Thyroid gland (tissue), 4 donors: Measurements from ENCODE around the gene SPTB. TPM values are rescaled to one million over a fixed set of nuclear protein-coding genes. Genes with fewer than 3 reads are reported as not detected.

ENCODE experiments used
- DNase-seq, 2 donors: peaks; one replicate each; pipeline ENCODE4 v3.0.0-alpha.2; 2019
- H3K27ac ChIP-seq, 3 donors: fragments of 200-600 bp; sonication (generic); 1 replicate in 2 of 3; 2 replicates in 1 of 3; pipeline ENCODE4 v1.5.1; 2016 to 2019; ENCODE audit warnings: mild to moderate bottlenecking in 1 of 3, moderate library complexity in 1 of 3
- H3K27me3 ChIP-seq: fragments of 200-600 bp; sonication (generic); one replicate; pipeline ENCODE4 v1.5.1; 2019
- H3K36me3 ChIP-seq, 2 donors: fragments of 200-600 bp; sonication (generic); one replicate each; pipeline ENCODE4 v1.5.1; 2016 to 2019
- H3K4me1 ChIP-seq, 2 donors: fragments of 200-600 bp; sonication (generic); one replicate each; pipeline ENCODE4 v1.5.1; 2017 to 2019
- H3K4me3 ChIP-seq, 3 donors: fragments of 200-600 bp; sonication (generic); replicated peaks in 1 of 3; 1 replicate in 2 of 3; 2 replicates in 1 of 3; pipeline ENCODE4 v1.5.1; 2016; ENCODE audit warnings: mild to moderate bottlenecking in 1 of 3
- H3K9me3 ChIP-seq: fragments of 200-600 bp; sonication (generic); one replicate; pipeline ENCODE4 v1.5.1; 2017
- CTCF ChIP-seq, 6 experiments: fragments of 200-600 bp in 3 of 6; fragments of 450-650 bp in 3 of 6; sonication (generic) in 3 of 6; IDR thresholded peaks; one replicate each; pipeline ENCODE4 v1.5.1; 2016 to 2019; ENCODE audit warnings: antibody characterized with exemption in 6 of 6, mild to moderate bottlenecking in 2 of 6, inconsistent platforms in 1 of 6, moderate library complexity in 1 of 6
- POLR2A ChIP-seq, 2 donors: fragments of 450-650 bp; IDR thresholded peaks; one replicate each; pipeline ENCODE4 v1.6.1; 2017; ENCODE audit warnings: antibody characterized with exemption in 2 of 2, mild to moderate bottlenecking in 2 of 2, moderate library complexity in 1 of 2
- WGBS, 2 donors: methylation state at CpG; one replicate each; pipeline ENCODE4 v1.1.5; 2017; 5-methylcytosine and 5-hydroxymethylcytosine counted together
- intact Hi-C: fragments of 100-400 bp; cut with DNase I; formaldehyde crosslinking; loops from one replicate; pipeline ENCODE4 v1.15.1; 2023
- total RNA-seq, 4 donors: library from RNA; depleted of rRNA; stranded (reverse); fragments of >200 nt; gene quantifications; one replicate each; pipeline ENCODE4 v1.2.3, GENCODE V29; 2016

SPTB gene
- total RNA-seq, 4 donors from 2014 or later: 0.33 to 1.9 (median 0.61) TPM

- Histone ChIP-seq H3K27me3 (no peaks in the 10 kb centered on the region), H3K36me3 (no peaks in the 10 kb centered on the region), H3K4me1 (peaks cover 32 to 48% of the 10 kb centered on the region in 2 donors), H3K4me3 (no peak overlapping the region), H3K27ac (peak overlapping the region in 2 of 3 donors; percentile 35 to 39), H3K9me3 (no peaks in the 10 kb centered on the region)
- intact Hi-C loops: no loop called here
- 45 to 49% methylated on average over 18 of the region's 18 CpGs for WGBS, 2 donors
- no peak for TF ChIP-seq POLR2A (IDR thresholded peaks at IDR 0.05)
- TF ChIP-seq CTCF (IDR thresholded peaks at IDR 0.05): no peak
- DNase-seq: peak; percentile 51 to 60
Observed at GRCh38 chr14:64708148-64709004, 171.3 kb downstream of the SPTB start.

- H3K36me3 ChIP-seq: no peaks in the 10 kb centered on the region
- 73 to 80% methylated on average over 7 of the region's 7 CpGs for WGBS, 2 donors
- H3K9me3 ChIP-seq: no peaks in the 10 kb centered on the region
- no peaks in the 10 kb centered on the region for H3K27me3 ChIP-seq
- H3K4me1 ChIP-seq: peaks cover 36 to 54% of the 10 kb centered on the region in 2 donors
- DNase-seq: no peak
- intact Hi-C loops: no loop called here
- no peak overlapping the region for H3K4me3 ChIP-seq
- H3K27ac ChIP-seq: peak overlapping the region in 1 of 3 donors; percentile 39
- TF ChIP-seq CTCF (IDR thresholded peaks at IDR 0.05) (no peak), POLR2A (IDR thresholded peaks at IDR 0.05) (no peak)
Observed at GRCh38 chr14:64707661-64708060, 172.0 kb downstream of the SPTB start.

- WGBS, 2 donors: 62 to 72% methylated on average over 14 of the region's 14 CpGs
- TF ChIP-seq CTCF (IDR thresholded peaks at IDR 0.05): no peak
- no peak for TF ChIP-seq POLR2A (IDR thresholded peaks at IDR 0.05)
- H3K27me3 ChIP-seq: no peaks in the 10 kb centered on the region
- no peaks in the 10 kb centered on the region for H3K9me3 ChIP-seq
- no peak overlapping the region for H3K4me3 ChIP-seq
- H3K4me1 ChIP-seq: peaks cover 45 to 63% of the 10 kb centered on the region in 2 donors
- DNase-seq: no peak
- H3K27ac ChIP-seq: peak overlapping the region; percentile 0 to 94 (median 93)
- intact Hi-C loops: no loop called here
- H3K36me3 ChIP-seq: no peaks in the 10 kb centered on the region
Observed at GRCh38 chr14:64706593-64707193, 173.0 kb downstream of the SPTB start.

- Histone ChIP-seq H3K27ac (peak overlapping the region; percentile 93 to 97 (median 94)), H3K4me3 (no peak overlapping the region), H3K9me3 (no peaks in the 10 kb centered on the region), H3K27me3 (no peaks in the 10 kb centered on the region), H3K36me3 (no peaks in the 10 kb centered on the region), H3K4me1 (peaks cover 50 to 69% of the 10 kb centered on the region in 2 donors)
- intact Hi-C loops: no loop called here
- 40 to 41% methylated on average over 4 of the region's 4 CpGs for WGBS, 2 donors
- no peak for DNase-seq
- TF ChIP-seq CTCF (IDR thresholded peaks at IDR 0.05) (no peak), POLR2A (IDR thresholded peaks at IDR 0.05) (no peak)
Observed at GRCh38 chr14:64706119-64706592, 173.6 kb downstream of the SPTB start.
